Measurements from ENCODE around the gene RPTOR.

DNA sequence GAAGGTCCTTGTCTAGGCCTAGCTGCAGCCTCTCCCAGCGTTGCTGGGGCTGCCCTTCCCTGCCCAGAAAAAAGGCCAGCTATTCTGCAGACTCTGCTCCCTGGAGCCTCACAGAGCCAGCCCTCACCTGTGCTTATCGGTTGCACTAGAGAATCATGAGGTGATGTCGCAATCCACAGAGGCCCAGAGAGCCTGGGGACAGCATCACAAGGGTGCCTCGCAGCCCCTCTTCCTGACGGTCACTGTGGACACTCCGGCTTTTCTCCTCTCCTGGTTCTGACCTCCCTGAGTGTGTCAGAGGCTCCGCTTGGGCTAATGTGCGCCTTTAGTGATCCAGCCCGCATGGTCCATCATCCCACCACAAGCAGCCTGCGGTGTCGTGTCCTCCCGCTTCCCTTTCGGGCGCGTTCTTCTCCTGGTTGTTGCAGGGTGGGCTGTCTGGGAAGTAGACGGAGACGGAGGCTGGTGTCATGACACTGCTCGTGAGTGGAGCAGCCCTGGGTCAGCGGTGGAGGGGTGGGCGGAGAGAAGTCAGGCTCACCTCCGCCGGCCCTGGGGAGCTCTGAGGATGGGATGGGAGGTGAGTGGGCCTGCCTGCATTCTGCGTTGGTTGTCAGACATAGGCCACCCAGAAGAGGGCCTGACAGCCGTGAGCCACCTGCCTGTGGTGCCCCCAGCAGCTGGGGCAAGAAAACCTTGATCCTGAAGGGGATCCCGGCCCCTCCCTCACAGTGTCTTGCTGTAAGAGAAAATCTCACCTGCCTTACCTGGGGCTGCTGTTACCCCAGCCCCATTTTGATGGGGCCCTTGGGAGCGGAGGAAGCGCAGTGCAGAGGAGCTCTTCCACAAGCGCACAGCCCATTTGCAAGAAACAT is 281.1 kb downstream of the RPTOR start:
- TF ChIP-seq, protein P1, sequence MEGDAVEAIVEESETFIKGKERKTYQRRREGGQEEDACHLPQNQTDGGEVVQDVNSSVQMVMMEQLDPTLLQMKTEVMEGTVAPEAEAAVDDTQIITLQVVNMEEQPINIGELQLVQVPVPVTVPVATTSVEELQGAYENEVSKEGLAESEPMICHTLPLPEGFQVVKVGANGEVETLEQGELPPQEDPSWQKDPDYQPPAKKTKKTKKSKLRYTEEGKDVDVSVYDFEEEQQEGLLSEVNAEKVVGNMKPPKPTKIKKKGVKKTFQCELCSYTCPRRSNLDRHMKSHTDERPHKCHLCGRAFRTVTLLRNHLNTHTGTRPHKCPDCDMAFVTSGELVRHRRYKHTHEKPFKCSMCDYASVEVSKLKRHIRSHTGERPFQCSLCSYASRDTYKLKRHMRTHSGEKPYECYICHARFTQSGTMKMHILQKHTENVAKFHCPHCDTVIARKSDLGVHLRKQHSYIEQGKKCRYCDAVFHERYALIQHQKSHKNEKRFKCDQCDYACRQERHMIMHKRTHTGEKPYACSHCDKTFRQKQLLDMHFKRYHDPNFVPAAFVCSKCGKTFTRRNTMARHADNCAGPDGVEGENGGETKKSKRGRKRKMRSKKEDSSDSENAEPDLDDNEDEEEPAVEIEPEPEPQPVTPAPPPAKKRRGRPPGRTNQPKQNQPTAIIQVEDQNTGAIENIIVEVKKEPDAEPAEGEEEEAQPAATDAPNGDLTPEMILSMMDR (IDR thresholded peaks at IDR 0.05; ENCODE audit: insufficient read depth, low read depth, low read length): no peak
- TF ChIP-seq EZH2 (IDR thresholded peaks at IDR 0.05; ENCODE audit: insufficient read depth, low read length): no peak
